ENCODE results near the gene DOCK10. TPM values are rescaled to one million over a fixed set of nuclear protein-coding genes. Genes with fewer than 3 reads are reported as not detected.

DOCK10 gene
- total and polyA plus RNA-seq, 9 of the 15 experiments (the other 6 are each of a cell fraction or from before 2014, with no cell fraction given) = 0.01 to 0.87 (median 0.18) TPM

- no peak for TF ChIP-seq RFX7 (CRISPR knock-in tag; IDR thresholded peaks at IDR 0.05)
- no peak for TF ChIP-seq SREBF2 (CRISPR knock-in tag; IDR thresholded peaks at IDR 0.05)
- no peak for TF ChIP-seq TBL1XR1 (IDR thresholded peaks at IDR 0.05; ENCODE audit: low read length in 2 of 2)
- TF ChIP-seq DEAF1 (CRISPR knock-in tag; IDR thresholded peaks at IDR 0.05) = no peak
- no peak for TF ChIP-seq FIP1L1 (IDR thresholded peaks at IDR 0.05; ENCODE audit: low read depth, low read length, poor library complexity, severe bottlenecking)
- no peak for TF ChIP-seq SRSF3 (IDR thresholded peaks at IDR 0.05; ENCODE audit: insufficient read depth, low read length)
- no peak for TF ChIP-seq E2F5 (CRISPR knock-in tag; IDR thresholded peaks at IDR 0.05)
These were observed 148.4 kb downstream of the DOCK10 start (continued) for GRCh38 chr2:224893848-224894247.

- FAIRE-seq (no peak), ATAC-seq (no peak), DNase-seq (ENCODE audit: extremely low read depth in 1 of 4, low spot score in 3 of 4) (no peak)
- ChIA-PET POLR2A (no interaction called here), CTCF (ENCODE audit: low intra/inter-chr PET ratio) (no interaction called here)
- no peaks in the 10 kb centered on the region for H3K36me3 ChIP-seq (ENCODE audit: control insufficient read depth, insufficient read depth, low read length)
- H3K9me3 ChIP-seq (replicated peaks; ENCODE audit: control insufficient read depth, insufficient read depth, low read depth, low read length) = no peaks in the 10 kb centered on the region
- H3K4me3 ChIP-seq = no peak overlapping the region
- TF ChIP-seq ZC3H4 (CRISPR knock-in tag; IDR thresholded peaks at IDR 0.05; ENCODE audit: borderline replicate concordance) (no peak), POLR2B (IDR thresholded peaks at IDR 0.05; ENCODE audit: low read depth, partially characterized antibody) (no peak), MBD2 (IDR thresholded peaks at IDR 0.05; ENCODE audit: borderline replicate concordance, low read depth) (no peak), NCOA6 (IDR thresholded peaks at IDR 0.05) (no peak), C11orf30 (IDR thresholded peaks at IDR 0.05; ENCODE audit: low read depth) (no peak), ZKSCAN1 (IDR thresholded peaks at IDR 0.05; ENCODE audit: low read depth, low read length) (no peak)
- H3K4me1 ChIP-seq (replicated peaks in 1 of 2; ENCODE audit: control insufficient read depth in 2 of 2, insufficient read depth in 2 of 2, low read length in 2 of 2) = no peaks in the 10 kb centered on the region
- no peak overlapping the region for H3K27ac ChIP-seq (ENCODE audit: extremely low read depth, low read depth, low read length)
- intact Hi-C loops (cut with micrococcal nuclease) = no loop called here
- H3K4me2 ChIP-seq (ENCODE audit: insufficient read depth, low read length) = no peak overlapping the region
- no peaks in the 10 kb centered on the region for H3K9me1 ChIP-seq (ENCODE audit: control insufficient read depth, insufficient read depth, low read length)
- no peaks in the 10 kb centered on the region for H4K20me1 ChIP-seq (replicated peaks; ENCODE audit: control insufficient read depth, insufficient read depth, low read length)
- no peak overlapping the region for H3K9ac ChIP-seq (ENCODE audit: insufficient read depth in 1 of 2, low read depth in 2 of 2, low read length in 2 of 2)
- in situ Hi-C loops (cut with MboI) = no loop called here
- no peaks in the 10 kb centered on the region for H3K27me3 ChIP-seq (ENCODE audit: control insufficient read depth in 2 of 2, insufficient read depth in 2 of 2, low read length in 2 of 2)
- H2AFZ ChIP-seq (ENCODE audit: low read depth, low read length) = no peak overlapping the region
- WGBS (ENCODE audit: insufficient coverage, low coverage, missing lambda C conversion rate) = 0% methylated on average over 4 of the region's 6 CpGs
- no peaks in the 10 kb centered on the region for H3K79me2 ChIP-seq (ENCODE audit: control insufficient read depth, insufficient read depth, low read length)
- BruUV-seq (replicated peaks) = no TSS peak
These were observed 149.6 kb downstream of the DOCK10 start for GRCh38 chr2:224892574-224893204.

Measured in K562 (cell line).